Central memory CD4-positive, alpha-beta T cell (primary cell): ENCODE measurements around the gene LY86.

Source experiments
- DNase-seq: peaks from one replicate; pipeline ENCODE4 v3.0.0; 2022

The LY86 gene

GRCh38 chr6:6623553-6623952 is 35.0 kb downstream of the LY86 start:
- DNase-seq, result no peak

- DNase-seq, result no peak
Measured at GRCh38 chr6:6624269-6624990, 35.9 kb downstream of the LY86 start.

GRCh38 chr6:6626187-6626586 is 37.7 kb downstream of the LY86 start:
- DNase-seq, result no peak

GRCh38 chr6:6629402-6629801 is 40.9 kb downstream of the LY86 start:
- no peak for DNase-seq

DNA sequence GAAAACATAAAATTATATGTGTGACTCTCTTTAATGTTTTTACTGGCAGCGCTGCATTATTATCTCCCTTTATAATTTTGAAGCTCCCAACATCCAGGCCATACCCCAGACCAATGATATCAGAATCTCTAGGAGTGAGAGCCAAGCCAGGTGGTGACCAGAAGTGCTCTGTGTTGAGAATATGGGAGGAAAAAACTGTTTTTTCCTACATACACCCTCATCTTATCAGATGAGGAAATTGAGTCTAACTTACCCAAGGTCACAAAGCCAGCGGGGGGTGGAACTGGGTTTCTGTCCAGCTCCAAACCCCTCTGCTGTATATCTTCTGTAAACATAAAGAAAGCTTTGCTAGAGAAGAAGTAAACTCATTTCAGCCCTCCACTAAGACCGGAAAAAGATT is 42.5 kb downstream of the LY86 start:
- DNase-seq, result no peak

DNA sequence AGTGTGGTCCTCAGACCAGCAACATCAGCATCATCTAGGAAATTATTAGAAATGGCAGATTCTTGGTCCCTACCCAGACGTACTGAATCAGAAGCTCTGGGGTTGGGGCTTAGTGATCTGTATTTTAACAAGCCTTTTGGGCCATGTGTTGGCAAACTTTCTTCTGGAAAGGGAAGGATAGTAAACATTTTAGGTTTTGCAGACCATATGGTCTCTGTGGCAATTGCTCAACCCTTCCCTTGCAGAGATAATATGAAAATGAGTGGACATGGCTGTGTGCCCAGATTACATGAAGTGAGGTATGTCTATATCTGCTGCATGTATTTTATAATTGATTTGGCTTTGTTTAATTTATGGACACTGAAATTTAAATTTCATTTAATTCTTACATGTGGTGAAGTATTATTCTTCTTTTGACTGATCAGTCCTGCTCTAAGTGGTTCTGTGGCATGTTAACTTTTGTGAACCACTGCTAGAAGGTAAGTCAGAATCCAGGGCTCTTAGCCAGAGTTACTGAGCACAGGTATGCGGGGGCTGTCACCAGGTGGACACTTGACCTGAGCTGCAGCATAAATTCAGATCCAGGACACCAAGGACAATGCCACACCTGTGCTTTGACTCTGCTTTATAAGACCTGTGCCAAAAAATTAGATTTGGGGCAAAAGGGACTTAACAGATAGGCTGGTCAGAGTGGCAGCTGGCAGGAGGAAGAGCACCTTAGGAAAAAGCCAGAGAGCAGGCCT is 43.2 kb downstream of the LY86 start:
- no peak for DNase-seq

DNA sequence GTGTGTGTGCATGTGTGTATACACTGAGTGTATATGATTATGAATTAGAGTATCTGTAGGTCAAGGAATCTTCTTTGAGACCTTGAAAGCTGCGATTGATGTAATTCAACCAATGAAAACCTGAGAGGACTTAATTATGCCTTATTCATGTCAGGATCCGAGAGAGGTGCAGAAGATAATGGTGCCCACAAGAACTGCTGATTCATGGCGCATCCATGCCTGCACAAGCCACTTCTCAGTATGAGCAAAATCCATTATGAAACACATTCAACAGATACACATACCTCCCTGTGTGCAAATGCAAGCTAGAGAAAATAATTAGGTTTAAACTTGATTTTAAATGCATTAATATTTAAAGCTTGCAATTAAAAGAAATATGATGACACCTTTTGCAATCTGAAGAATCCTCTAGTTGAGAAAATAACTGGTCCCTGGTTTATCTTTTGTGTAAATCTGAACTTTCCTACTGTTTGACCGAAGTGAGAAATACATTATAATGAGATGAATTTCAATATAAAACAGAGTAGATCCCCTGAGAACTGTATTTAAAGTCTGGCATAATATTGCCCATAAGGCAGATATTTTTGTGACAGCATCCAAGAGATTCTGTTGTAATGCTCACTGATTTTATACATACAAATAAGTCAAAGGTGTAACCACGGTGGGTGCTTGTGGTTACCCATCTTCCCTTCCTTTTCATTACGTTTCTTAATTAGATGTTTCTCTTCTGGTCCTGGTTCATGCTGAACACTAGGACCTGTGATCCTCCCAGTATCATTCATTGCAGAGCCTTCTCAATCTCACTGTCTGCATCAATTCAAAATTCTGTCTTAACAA is 45.6 kb downstream of the LY86 start:
- no peak for DNase-seq

DNA sequence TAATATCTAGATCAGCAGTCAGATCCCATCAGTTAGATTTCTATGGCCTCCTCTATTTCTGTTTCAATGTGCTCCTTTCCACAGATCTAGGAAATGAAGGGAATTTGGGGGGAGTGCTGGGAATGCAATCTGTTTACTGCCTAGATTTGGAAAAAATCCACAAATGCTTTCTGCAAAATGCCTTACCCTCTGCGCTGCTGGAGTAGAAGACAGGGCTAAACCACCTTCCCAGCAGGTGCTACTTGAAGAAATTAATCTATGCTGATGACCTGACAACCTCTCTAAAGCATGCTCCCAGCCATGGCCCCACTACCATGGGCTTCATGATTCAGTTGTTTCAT is 46.2 kb downstream of the LY86 start:
- DNase-seq, result no peak

GRCh38 chr6:6635291-6635690 is 46.8 kb downstream of the LY86 start:
- no peak for DNase-seq

DNA sequence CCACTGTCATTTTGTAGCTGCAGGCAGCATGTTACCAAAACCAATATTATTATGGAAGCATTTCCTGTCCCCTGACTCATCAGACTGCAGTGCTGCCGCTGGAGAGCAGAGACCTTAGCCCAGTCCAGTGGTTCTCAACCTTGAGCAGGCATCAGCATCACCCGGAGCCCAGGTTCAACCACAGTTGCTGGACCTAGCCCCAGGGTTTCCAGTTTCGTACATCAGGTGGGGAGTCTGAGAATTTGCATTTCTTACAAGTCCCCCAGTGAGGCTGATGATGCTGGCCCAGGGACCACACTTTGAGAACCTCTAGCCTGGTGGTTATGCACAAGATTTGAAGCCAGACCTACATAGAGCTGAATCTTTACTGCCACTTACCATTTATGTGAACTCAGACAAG is 47.3 kb downstream of the LY86 start:
- no peak for DNase-seq

- DNase-seq, result no peak
Measured at GRCh38 chr6:6639572-6639971, 51.1 kb downstream of the LY86 start.

DNA sequence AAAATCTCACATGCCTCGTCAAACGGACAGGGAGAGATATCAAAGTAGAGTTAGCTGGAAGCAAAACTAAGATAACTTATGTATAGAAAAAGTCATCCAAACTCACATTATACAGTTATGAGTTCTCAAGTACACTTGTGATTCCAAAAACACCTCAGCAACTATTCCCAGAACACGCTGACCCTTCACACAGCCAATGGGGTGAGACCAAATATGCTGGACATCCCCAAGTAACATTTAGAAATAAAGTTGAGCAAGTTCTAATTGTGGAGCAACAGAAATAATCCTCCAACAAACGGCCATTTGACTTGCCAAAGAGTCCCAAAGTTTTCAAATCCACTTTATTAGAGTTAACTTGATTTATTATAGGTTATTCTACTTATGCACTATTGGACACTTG is 52.4 kb downstream of the LY86 start:
- no peak for DNase-seq

DNA sequence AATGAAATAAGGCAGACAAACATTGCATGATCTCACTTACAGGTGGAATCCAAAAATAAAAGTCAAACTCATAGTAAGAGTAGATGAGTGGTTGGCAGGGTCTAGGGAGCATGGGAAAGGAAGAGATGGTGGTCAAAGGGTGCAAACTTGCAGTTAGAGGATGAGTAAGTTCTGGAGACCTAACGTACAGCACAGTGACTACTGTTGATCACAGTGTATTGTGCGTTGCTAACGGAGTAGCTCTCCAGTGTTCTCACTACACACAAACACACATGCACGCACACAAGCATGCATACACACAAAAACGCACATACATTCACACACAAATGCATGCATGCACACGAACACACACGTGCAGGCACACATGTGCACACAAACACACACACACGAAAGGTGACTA is 54.9 kb downstream of the LY86 start:
- no peak for DNase-seq

GRCh38 chr6:6645261-6645917 is 56.9 kb downstream of the LY86 start:
- no peak for DNase-seq

- DNase-seq, result no peak
Measured at GRCh38 chr6:6646384-6646783, 57.9 kb downstream of the LY86 start.

DNA sequence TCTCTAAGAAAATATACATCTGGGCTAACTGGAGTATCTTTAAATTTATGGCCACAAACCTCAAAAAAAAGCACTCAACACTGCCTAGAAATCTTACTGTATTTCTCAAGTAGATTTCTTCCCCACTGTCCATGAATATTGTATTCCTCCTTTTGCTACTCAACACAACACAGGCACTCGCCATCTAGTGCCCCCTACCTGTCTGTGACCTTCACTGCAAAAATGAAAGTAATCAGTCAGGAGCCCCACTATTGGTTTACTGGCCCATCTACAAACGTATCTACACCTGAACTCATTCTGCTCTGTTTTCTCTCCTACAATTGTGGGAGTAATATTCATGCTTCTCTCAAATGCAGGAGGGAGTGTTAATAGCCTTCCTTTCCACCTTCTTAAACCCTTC is 58.3 kb downstream of the LY86 start:
- no peak for DNase-seq

- no peak for DNase-seq
Measured at GRCh38 chr6:6648692-6649343, 60.3 kb downstream of the LY86 start.

GRCh38 chr6:6649824-6650349 is 61.4 kb downstream of the LY86 start:
- DNase-seq, result no peak

GRCh38 chr6:6650839-6651238 is 62.3 kb downstream of the LY86 start:
- no peak for DNase-seq

GRCh38 chr6:6651335-6651734 is 62.8 kb downstream of the LY86 start:
- DNase-seq, result no peak

DNA sequence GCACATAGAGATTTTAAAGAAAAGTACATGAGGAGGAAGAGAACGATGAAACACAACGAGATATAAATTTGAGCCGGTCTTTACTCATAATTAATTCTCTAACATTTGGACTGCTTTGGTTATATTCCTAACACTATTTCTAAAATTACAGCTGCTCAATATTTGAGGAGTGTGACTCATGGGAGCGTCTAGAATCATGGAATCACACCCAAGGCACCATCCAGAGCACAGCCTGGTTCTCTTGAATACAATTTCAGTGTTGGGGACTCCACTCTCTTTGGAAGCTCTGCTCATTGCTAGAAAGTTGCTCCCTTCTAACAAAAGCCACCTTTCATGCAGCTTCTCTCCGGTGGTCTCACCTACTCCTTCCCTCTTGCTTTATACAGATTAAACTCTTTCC is 64.4 kb downstream of the LY86 start:
- no peak for DNase-seq
